ENCODE results near the gene COL7A1. TPM values are rescaled to one million over a fixed set of nuclear protein-coding genes. Genes with fewer than 3 reads are reported as not detected.

The COL7A1 gene
- total RNA-seq, 1 experiment from 2014 or later = 33.1 TPM

DNA sequence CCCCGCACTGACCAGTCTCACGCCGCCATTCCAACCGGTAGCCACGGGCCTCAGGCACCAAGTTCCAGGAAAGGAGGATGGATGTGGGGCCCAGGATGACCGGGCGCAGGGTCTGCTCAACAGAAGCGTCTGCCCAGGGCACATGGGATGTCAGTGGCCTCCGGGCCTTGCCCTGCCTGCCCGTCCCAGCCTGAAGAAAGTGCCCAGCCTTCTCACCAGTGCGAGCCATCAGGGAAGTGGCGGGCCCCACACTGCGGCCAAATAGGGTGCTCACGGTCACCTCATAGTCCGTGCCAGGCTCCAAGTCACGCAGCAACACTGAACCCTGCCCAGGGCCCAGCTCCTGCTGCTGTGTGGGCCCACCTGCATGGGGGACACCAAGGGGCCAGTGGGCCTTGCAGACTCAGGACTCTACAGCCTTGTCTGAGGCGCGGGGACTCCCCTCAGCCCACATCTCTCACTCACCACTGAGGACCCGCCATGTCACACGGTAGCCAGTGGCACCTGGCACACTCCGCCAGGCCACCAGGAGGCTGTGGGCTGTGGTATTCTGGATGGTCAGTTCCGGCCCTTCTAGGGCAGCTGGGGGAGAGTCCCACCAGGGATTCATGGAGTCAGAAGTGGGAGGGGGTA is 3.1 kb downstream of the COL7A1 start:
- DNase-seq (ENCODE audit: low read depth) = no peak

DNA sequence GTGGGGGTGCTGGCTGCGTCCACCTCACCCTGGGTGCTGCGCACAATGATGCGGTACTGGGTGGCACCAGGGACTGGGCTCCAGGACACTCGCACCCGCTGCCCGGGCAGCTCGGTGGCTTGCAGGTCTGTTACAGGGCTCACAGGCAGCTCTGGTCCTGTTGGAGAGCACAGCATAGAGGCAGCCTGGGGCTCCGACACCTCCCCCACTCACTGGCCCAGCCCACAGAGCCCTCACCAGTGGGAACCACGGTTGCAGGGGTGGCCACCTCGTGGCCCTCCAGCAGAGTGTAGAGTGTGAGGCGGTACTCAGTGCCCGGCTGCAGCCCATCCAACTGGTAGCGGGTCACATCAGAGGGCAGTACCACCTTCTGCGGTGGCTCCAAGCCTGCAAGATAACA is 3.7 kb downstream of the COL7A1 start:
- DNase-seq (ENCODE audit: low read depth) = no peak

DNA sequence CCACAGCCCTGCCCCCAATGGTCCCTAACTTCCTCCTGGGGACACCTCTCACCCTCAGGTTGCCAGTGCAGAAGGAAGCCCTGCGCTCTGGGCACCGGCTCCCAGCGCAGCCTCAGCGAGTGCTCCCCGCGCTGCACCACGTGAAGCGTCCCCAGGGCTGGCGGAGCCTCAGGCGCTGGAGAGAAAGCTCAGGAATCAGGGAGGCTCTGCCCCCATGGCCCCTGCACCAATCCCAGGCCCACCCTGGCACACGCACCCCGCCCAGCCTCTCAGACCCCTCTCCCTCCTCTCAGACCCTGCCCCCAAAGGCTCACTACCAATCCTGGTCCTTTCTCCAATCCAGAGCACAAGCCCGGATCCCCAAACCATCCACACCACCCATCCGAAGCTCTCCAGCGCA is 6.9 kb downstream of the COL7A1 start:
- no peak for DNase-seq (ENCODE audit: low read depth)

DNA sequence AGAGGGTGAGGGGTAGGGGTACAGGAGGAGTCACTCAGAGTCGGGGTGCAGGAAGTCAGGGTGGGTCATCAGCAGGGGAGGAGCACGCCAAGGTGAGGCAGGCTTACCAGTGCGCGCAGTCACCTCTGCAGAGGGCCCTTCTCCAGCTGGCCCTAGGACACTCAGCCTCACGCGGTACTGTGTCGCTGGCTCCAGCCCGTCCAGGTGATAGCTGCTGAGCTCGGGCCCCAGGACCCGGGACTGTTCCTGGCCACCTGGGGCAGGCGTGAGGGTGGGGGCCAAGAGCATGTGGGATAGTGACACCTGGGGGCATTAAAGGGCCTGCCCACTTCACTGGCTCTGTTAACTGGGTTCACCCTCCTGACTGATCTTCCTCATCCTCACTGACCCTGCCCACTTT is 7.4 kb downstream of the COL7A1 start:
- no peak for DNase-seq (ENCODE audit: low read depth)

DNA sequence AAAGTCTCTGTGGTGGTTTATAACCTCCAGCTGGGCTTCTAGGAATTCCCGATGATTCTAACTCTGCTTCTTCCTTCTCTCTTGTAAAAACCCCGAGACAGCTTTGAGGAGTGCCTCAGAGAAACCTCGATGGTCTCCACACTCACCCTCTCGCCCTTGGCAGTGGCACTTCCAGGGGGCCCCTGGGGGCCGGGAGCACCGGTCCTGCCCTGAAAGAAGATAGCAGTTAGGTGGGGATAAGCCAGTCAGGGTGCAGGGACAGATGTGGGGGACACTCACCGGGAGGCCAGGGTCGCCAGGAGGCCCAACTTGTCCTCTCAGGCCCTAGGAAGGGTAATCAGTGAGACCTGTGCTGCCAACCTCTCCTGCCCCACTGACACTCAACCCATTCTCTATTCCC is 9.7 kb downstream of the COL7A1 start:
- DNase-seq (ENCODE audit: low read depth) = no peak

DNA sequence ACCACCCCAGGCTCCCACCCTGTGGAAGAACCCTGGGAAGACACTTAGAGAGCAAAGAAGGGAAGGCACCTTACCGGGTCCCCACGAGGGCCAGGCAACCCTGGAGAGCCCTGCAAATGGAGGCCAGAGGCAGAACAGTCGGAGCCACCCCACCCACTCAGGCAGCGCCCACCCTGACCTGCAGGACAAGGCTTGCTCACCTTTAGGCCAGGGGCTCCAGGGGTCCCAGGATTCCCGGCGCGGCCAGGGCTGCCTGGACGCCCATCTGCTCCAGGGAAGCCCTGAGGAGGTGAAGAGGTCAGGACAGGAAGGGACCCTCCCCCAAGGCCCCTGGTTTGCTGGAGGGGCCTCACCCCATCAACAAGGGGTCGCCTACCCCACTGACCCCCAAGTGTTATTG is 10.3 kb downstream of the COL7A1 start:
- no peak for DNase-seq (ENCODE audit: low read depth)

DNA sequence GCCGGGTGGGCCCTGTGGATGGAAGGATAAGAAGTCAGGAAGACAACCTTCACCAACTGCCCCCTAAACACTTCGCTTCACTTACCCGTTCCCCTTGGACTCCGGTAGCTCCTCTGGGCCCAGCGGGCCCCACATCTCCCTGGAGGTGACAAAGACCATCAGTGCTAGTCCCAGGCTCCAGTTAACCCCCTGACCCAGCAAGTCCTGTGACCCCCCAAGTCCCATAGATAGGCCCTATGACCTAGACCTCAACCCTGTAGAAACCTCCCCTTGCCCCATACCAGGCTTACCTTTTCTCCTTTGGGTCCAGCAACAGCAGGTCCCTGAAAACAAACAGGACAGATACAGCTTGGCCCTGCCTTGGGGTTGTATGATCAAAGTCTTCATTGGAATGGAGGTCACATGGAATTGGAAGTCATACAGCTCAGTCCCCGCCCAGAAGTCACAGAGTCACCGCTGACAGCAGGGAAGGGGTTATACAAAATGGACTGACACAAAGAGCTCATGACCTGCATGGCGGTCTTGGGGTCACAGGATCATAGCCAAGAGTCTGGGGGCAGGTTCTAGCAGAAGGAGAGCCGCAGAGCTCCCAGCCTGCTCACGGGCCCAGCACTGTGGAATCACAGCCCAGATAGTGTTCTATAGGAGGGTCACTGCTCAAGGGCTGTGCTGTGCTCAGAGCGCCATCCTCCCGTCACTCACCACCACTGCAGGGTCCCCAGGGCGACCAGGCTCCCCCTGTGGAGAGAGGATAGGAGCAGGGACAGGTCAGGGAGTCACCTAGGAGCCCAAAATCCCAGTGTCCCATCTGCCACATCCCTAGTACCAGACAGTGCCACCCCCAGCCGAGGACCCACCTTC is 13.3 kb downstream of the COL7A1 start:
- no peak for DNase-seq (ENCODE audit: low read depth)

DNA sequence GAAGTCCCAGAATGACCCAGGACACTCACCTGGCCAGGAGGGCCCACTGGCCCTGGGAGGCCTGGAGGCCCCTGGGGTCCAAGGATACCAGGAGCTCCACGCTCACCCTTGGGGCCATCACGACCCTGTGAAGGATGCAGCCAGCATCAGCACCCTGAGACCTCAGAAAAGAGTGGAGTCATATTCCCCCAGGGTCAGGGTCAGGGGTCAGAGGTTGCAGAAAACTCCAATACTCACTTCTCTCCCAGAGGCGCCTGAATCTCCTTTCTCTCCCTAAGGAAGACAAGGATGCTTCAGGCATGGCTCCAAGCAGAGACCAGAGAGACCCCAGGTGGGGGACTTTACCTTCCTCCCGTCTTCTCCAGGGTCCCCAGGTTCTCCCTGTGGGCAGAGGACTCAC is 18.5 kb downstream of the COL7A1 start:
- no peak for DNase-seq (ENCODE audit: low read depth)

DNA sequence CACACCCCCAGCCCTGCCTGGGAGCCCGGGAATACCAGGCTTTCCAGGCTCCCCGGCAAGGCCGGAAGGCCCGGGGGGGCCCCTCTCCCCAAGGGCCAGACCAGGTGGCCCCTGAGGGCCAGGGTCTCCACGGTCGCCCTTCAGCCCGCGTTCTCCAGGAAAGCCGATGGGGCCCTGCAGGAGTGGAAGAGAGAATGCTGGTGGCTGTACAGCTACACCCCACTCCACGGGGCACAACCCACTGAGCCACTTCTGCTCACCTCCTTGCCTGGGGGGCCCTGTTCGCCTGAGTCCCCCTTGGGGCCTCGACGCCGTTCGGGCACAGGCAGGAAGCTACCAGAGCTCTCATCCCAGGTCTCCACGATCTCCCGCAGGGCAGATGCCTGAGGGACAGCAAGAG is 19.8 kb downstream of the COL7A1 start:
- no peak for DNase-seq (ENCODE audit: low read depth)

DNA sequence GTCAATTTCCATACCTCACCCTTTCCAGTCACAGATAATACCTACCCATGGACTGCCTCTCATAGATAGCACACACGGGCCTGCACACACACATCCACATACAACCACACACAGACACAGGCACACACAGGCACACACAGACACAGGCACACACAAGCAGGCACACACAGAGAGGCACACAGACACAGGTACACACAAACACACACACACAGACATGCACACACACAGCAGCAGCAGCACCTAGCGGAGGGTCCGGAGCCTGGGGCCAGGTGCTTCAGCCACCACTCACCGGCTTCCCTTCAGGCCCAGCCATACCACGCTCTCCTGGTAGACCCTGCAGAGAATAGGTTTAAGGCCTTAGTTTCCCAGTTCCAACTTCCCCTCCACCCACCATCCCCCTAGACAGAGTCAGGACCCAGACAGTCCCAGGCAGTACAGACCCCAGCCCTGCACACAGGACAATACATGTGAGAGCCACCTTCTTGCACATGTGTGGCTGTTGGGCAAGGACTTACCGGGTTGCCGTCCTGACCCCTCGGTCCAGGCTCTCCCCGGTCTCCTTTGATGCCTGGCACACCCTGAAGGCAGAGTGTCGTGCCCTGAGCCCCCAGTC is 21.1 kb downstream of the COL7A1 start:
- DNase-seq (ENCODE audit: low read depth) = no peak

DNA sequence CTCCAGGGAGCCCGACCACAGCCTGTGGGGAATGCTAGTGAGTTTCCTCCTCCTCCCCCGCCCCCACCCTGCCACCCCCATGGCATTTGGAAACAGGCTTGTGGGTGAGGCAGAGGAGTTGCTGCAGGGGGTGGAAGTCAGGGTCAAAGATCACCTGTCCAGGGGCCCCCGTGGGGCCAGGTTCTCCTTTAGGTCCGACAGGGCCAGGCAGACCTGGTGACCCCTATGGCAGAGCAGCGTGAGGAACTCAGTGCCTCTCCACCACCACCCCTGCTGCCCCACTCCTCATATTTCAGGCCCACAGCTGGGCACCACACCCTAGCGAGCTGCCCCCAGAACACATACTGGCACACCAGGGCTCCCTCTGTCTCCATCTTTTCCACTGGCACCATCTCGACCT is 22.6 kb downstream of the COL7A1 start:
- DNase-seq (ENCODE audit: low read depth) = no peak

DNA sequence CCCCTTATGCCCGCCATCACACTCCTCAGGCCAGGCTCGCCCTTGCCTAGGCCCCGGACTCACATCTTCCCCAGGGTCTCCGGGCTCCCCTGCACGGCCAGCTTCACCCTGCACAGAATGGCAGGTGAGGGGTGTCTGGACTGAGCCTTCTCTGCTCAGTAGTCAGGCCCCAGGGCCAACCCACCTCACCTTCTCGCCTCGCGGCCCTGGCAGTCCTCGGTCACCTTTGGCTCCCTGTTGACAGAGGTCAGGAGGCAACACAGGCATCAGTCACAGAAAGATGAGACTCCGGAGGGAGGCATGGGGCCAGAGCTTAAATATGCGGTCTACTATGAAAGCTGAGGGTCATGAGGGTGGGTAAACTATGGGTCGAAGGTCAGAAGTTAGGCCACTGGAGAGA is 23.2 kb downstream of the COL7A1 start:
- no peak for DNase-seq (ENCODE audit: low read depth)

DNA sequence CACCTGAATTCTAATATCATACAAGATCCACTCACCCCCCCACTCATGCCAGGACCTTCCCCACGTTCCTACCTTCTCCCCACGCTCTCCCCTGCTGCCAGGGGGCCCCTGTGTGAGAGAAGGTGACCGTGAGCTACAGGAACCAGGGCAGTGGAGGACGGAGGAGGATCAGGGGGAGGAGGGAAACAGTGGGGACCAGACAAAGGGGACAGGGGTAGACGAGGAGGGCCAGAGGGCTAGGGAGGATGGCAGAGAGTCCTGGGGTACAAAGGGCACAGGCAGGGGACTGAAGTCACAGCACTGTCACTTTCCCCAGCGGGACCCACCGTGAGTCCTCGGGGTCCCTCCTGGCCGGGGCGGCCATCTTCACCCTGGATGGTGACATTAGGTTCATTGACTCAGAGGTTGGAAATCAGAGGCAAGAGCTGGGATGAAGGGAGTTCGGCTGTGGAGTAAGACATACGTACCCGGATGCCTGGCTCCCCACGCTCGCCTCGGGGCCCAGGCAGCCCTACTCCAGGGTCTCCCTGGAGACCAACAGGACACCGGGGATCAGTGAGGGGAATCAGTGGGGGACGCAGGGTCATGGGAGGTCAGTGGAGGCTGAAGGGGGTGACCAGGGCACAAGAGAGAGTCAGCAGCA is 25.2 kb downstream of the COL7A1 start:
- DNase-seq (ENCODE audit: low read depth) = no peak

DNA sequence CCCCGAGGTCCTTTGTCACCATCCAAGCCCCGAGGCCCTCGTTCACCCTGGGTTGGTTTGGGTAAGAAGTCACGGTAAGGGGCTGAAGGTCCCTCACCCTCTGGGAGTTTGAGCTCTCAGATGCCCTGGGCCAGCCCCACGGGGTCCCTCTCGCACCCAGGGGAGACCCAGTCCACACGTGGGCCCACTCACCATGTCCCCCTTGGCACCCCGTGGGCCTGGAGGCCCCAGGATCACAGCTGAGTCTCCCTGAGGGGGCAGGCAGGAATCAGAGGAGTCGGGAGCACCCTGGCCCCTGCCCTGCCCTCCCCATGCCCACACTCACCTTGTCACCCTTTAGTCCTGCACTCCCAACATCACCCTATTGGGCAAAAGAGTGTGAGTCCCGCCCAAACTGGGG is 25.7 kb downstream of the COL7A1 start:
- no peak for DNase-seq (ENCODE audit: low read depth)

DNA sequence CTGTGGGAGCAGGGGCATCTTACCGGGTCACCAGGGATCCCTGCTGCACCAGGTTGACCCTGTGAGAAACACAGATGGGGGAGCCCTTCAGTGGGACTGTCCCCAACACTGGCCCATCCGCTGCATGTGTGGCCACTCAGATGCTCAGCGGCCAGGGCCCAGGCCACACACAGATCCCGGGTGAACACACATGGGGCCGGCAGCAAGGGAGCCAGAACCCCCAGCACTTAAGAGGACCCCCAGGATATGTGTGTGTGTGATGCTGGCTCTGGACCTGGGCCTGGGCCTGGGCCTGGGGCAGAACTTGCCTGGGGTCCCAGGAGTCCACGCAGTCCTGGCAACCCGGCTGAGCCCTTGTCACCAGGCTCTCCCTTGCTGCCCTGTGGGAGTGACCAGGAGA is 26.7 kb downstream of the COL7A1 start:
- DNase-seq (ENCODE audit: low read depth) = no peak

DNA sequence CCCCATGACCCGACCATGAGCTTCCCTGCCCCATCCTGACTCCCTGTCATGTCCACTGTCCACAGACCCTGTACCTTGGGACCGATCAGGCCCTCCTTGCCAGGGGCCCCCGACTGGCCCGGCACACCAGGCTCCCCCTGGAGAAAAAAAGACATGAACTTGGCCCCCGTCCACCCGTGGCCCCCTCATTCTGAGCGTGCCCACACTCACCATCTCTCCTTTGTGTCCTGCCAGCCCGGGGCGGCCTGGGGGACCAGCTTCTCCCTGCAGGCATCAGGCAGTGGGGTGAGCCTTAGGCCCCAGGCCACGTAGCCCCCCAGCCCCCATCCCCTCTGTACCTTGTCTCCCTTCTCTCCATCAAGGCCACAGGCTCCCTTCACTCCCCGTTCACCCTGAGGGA is 27.6 kb downstream of the COL7A1 start:
- no peak for DNase-seq (ENCODE audit: low read depth)

DNA sequence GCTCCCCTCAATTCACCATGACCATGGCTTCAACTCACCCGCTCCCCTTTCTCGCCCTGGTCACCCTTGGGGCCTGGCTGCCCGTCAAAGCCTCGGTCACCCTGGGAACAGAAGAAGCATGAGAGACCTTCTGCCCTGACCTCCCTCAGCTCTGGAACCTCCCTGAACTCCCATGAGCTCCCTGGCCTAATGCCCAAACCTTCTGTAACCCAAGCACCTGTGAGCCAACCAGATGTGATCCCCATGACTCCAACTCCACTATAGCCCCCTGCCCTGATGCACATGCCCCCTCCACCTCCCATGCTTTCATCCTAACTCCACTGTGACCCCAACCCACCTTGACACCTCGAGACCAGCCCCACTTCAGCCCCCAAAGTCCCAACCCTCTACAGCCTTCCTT is 28.0 kb downstream of the COL7A1 start:
- DNase-seq (ENCODE audit: low read depth) = peak; percentile 42

DNA sequence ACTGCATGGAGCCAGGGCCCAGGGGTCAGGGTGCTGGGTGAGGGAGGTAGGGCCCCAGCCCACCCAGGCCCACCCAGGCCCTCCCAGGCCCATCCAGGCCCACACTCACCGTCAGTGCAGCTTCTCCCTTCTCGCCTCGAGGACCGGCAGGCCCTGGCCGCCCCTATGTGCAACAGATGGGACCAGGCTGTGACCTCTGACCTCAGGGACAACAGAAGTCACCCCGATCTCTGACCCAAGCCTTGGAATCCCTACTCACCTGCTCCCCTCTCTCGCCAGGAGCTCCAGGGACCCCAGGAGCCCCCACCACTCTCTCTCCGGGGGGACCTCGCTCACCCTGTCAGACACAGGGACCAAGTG is 28.7 kb downstream of the COL7A1 start:
- no peak for DNase-seq (ENCODE audit: low read depth)

DNA sequence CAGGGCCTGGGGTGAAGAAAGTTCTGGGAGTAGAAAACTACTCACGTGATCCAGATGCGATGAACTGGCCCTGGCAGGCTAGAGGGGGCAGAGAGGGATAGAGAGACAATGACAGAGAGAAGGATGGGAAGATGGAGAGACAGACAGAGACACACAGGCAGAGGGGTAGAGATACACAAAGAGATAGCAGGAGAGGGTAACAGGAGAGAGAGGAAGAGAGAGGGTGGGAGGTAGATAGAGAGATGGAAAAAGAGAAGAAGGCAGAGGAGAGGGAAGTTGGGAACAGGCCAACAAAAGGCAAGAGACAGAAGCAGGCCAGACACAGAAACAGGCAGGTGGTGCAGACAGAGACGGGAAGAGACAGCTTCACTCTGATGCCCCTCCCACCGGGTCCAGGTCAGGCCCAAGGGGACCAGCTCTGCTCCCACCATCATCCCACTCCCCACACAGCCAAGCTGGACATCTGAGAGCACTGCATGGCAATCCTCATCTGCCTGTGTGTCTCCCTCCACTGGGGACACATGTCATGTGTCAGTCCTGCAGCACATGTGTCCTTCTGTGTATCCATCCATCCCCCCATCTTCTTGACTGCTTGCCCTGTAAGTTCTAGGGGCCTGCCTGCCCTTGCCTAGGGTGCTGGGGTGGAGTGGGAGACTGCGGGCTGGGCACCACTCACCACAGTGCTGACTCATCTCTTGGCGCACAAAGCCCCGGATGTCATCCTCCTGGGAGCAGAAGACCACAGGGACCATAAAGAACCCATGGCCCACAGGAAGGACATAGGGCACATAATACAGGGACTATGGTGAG is 29.3 kb downstream of the COL7A1 start:
- peak; percentile 84 for DNase-seq (ENCODE audit: low read depth)

DNA sequence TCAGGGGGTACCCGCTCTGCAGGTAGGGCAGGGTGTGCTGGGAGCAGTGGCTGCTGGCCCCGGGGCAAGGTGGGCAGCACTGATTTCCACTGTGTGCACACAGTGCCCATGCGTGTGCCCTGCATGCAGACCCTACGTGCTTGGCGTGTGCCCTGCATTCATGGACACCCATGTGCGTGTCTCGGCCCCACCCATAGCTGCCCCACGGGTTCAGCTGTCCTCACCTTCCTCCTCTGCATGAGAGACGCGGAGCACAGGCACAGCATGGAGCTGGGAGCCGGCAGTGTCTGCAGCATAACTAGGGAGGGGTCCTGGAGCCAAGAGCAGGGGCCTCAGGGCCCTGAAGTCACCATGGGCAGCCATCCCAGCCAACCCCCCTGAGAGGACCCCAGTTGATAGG is 29.9 kb downstream of the COL7A1 start:
- DNase-seq (ENCODE audit: low read depth) = no peak

DNA sequence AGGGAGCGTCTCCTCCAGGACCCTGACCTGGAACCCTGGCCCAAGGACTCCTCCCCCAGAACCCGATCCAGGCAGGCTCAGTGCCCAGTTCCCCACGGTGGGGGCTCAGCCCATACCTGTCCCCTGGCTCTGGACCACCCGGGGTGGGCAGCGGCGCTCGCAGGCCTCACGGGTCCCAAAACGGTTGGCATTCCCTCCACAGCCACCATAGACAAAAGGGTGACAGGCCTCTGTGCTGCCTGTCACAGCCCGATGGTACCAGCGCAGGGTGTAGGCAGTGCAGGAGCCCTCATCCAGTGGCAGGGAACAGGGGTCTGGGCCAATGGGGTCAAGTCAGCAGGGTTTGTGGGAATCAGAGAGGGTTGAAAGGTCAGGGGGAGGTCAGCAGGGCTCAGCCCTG is 30.5 kb downstream of the COL7A1 start:
- no peak for DNase-seq (ENCODE audit: low read depth)

DNA sequence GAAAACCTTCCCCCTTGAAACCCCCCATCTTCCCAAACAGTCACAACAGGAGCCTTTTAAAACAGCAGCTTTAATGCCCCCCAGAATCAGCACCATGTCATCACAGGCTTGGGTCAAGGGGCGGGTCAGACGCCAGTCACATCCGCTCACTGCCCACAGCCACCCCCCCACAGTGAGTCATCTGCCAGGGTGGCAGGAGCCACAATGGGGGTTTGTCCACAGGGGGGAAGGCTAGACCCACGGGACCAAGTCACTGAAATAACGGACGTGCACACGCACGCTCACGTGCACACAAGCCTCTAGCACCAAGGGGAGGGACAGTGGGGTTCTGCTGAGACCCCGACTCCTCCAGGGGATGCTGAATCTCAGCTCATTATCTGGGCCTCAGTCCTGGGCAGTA is 31.1 kb downstream of the COL7A1 start:
- DNase-seq (ENCODE audit: low read depth) = peak; percentile 89
